NCI-H446 treated with DMSO at 0.1 percent for 48 hours (cell line): ENCODE data around the gene TMEM120B.
"Not testable (repeated sequence)": the region's sequence is repeated elsewhere in the genome, so short reads cannot be mapped to it uniquely, and the experiment has no call there.

Source experiments
- DNase-seq: peaks from one replicate; lab custom pipeline; 2025; lab: John Stamatoyannopoulos, UW

Gene TMEM120B

DNA sequence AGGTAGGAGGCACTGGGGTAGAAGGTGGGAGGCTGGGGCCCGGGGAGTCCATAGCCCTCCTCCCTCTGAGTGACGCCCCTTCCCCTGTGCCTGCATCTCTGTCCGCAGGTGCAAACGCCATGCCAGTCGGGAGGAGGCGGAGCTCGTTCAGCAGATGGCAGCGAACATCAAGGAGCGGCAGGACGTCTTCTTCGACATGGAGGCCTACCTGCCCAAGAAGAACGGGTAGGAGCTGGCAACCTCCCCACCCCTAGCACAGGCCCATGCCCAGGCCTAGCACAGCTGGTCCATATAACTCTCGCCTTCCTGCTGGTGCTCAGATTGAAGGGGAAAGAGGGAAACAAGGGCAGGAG is 35.6 kb downstream of the TMEM120B start:
- no peak for DNase-seq

DNA sequence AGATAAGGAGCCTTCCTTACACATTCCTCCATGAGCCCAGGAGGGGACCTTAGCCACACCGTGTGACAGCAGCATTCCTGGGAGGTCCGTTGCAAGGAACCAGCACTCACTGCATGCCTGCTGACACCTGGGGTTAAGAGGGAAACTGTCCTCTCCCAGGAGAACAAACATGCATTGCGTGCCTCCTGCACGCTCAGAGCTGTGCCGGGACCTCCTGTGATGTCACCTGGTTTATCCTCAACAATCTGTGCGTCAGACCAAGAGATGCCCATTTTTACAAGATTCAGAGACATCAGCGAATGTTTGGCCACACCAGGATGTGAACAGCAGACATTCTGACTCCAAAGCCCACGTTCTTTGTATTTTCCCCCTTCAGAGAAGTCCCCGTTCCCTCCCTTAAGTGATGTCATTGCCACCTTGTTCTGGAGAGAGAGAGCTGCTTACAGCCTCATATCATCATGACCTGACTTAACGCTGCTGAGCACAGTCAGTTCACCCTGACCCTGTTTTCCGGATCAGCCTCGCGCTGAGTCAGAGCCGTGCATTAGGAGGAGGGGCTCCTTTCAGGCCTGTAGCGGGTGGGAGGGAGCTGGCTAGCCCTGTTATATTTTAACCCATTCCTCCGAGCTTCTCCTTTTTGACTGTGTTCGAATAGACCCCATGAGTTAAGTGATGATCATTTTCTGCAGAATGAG is 36.2 kb downstream of the TMEM120B start:
- no peak for DNase-seq

DNA sequence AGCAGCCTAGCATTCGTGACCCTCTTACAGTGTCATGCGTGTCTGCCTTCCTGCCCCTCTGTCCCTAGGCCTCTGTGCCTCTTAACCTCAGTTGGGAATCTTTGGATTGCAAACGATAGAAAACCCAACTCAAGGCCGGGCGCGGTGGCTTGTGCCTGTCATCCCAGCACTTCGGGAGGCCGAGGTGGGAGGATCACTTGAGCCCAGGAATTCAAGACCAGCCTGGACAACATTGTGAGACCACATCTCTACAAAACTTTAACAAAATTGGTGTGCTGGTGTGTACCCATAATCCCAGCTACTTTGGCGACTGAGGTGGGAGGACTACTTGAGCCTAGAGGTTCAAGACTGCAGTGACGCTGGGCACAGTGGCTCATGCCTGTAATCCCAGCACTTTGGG is 36.7 kb downstream of the TMEM120B start:
- no peak for DNase-seq

DNA sequence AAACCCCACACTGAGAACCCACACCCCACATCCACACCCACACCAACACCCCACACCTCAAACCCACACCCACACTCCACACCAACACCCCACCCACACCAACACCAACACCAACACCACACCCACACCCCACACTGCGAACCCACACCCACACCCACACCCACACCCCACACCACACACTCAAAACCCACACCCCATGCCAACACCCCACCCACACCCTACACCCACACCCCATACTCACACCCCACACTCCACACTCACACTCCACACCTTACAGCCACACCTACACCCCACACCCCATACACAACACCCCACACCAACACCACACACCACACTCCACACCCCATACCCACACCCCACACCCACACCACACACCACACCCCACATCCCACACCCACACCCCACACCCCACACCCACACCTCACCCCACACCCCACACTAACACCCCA is 38.0 kb downstream of the TMEM120B start:
- DNase-seq, result no peak

DNA sequence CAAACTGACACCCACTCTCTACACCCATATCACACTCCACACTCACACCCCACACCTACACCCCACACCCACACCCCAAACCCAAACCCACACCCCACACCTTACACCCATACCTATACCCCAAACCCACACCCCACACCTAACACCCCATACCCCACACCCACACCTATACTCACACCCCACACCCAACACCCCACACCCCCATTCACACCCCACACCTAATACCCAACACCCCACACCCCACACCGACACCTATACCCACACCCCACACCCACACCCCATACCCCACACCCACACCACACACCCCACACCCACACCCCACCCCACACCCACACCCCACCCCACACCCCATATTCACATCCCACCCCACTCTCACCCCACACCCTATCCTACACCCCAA is 38.5 kb downstream of the TMEM120B start:
- DNase-seq, result no peak

DNA sequence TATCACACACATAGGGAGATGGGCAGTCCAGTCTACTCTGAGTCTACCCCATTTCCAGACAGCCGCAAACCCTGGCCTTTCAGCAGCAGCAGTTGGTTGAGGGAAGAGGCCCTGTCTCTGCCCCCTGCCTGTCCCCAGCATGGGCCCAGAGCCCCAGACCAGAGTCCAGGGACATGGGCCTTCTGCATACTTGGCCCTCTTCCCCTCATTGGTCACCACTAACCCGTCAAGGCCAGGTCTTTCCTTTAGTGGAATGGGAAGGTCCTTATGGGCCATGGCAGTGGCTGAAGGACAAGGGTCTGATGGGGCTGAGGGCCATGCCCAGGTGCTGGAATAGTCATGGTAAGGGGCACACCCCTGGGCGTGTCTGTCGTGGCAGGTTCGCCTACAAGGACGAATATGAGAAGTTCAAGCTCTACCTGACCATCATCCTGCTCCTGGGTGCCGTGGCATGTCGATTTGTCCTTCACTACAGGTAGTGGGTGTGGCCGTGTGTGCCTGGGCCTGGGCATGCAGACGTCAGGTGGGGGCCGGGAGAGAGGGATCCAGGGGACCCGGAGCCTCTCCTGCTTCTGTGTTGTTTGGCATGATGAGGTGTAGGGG is 39.3 kb downstream of the TMEM120B start:
- no peak for DNase-seq

DNA sequence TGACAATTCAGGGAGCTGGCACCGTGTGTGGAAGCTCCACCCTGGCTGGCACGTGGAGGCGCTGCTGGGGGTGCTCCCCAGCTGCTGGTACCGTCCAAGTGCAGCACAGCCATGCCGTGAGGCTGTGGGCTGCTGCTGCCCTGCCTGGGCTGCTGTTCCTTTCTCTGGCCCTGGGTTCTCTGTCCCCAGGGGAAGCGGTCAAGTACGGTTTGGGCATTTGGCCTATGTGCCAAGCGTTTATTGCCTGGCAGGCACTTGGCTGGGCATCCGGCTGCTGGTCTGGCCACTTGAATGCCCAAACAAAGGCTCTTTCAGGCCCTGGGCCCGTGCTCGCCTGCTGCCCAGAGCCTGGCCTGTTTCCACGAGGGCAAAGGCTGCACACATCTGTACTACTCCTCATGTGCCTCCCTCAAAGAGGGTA is 41.3 kb downstream of the TMEM120B start:
- no peak for DNase-seq

DNA sequence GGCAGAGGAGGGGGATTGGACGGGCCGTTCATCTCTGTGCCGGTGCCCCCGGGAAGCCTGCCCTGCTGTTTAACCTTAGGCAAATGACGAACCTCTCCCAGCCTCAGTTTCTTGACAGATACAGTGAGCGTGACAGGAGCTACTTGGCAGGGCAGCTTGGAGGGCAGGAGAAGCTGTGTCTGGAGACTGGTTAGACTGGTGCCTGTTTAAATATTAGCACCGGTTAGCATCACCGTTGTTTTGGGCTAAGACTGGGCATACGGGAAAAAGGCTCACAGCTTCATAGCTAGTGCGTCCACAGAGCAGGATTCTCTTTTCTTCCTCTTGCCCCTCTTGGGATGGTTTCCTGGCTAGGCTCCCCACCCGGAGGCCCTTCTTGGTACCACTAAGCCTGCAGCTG is 42.3 kb downstream of the TMEM120B start:
- no peak for DNase-seq

DNA sequence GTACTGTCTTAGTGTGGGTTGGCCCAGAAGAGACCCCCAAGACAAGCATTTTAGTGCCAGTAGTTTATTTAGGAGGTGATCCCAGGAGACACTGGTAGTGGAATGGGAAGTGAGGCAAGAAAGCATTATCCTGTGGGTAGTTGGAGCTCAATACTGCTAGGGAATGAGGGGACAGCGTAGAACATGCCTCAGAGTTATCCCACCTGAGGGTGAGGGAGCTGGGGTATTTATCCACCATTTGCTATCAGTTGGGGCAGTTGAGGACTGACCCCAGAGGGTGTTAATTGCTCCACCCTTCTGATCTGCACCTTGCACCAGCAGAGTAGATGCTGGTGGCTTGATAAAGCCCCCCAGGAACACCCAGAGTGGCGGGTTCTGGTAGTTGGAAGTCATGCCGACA is 43.0 kb downstream of the TMEM120B start:
- no peak for DNase-seq

DNA sequence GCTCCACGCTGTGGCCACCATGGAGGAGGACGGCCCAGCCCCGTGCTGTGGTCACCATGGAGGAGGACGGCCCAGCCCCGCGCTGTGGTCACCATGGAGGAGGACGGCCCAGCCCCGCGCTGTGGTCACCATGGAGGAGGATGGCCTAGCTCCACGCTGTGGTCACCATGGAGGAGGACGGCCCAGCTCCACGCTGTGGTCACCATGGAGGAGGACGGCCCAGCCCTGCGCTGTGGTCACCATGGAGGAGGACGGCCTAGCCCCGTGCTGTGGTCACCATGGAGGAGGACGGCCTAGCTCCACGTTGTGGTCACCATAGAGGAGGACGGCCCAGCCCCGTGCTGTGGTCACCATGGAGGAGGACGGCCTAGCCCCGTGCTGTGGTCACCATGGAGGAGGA is 46.0 kb downstream of the TMEM120B start:
- DNase-seq, result not testable (repeated sequence)

DNA sequence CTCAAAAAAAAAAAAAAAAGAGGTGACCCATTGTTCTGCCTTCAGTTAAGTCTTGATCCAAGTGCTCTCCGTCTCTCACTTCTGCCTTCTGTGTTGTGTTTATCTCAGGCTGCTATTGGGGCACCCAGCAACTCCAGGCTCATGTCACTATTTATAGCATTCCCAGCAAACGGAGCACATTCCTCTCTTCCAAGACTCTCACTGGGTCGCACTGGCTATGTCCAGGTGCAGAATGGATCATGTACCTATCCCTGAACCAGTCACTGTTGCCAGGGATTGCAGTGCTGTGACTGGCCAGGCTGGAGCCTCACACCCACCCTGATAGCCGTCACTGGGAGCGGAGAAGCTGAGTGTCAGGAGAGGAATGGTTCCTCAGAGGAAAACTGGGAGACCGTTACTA is 49.7 kb downstream of the TMEM120B start:
- no peak for DNase-seq

DNA sequence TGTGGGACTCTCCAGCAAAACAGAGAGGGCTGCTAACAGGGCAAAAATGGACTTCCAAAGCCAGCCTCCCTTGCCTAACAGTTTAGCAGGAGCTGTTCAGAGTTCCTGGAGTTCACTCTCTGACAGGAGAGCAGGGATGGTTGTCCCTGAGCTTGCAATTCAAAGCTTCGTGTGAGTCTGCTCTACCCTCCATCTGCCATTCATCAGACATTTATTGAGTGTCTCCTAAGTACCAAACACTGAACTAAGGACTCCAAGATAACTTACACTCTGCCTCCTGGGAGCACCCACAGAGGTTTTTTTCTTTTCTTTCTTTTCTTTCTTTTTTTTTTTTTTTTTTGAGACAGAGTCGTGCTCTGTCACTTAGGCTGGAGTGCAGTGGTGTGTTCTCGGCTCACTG is 52.3 kb downstream of the TMEM120B start:
- DNase-seq, result no peak

DNA sequence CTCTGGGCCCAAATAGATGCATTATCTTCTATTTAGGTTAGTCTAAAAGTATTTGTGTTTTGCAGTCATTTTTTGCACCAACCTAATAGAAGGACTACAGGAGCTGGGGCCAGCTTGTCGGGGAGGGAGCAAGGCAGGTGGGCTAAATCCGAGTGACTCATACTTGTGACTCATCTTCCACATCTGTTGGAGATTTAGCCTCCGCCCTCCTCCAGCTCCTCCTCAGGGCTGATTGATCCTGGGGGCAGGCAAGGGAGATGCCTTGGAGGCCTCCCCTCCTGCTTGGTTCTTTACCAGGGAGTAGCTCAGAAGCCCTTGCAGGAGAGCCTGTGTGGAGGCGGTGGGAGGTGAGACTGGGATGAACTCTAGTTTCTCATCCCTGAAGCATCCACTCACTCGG is 53.0 kb downstream of the TMEM120B start:
- peak; percentile 59 for DNase-seq

DNA sequence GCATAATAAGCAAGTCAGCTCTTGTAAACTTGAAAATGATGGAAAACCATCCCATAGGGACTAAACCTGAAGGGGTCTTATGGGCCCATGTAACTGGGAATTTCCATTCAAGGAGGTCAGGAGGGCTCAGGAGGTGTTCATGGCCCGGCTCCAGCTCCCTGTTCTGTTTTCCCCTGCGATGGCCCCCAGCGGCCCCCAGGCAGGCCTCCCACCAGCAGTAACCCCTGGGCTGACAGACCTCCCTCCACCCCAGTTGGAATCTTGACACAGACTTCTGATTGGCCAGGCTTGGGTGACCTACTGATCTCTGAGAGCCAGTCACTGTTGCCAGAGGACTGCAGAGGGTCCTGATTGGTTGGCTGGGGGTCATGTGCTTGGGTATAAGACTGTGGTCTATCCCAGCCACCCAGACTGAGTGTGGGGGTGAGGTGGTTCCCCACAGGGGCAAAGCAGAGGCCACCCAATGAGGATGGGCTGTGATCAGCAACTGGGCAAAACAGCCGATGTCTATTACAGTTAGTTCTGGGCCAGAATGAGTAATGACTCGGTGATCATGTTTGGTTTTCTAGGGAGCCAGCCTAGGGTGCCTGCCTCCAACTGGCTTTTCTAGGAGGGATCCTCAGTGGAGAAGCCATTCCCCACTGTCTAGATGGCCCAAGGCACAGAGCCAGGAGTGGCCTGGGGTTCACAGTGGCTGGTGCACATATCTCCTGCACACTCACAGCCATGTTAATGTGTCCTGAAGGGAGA is 53.9 kb downstream of the TMEM120B start:
- no peak for DNase-seq

DNA sequence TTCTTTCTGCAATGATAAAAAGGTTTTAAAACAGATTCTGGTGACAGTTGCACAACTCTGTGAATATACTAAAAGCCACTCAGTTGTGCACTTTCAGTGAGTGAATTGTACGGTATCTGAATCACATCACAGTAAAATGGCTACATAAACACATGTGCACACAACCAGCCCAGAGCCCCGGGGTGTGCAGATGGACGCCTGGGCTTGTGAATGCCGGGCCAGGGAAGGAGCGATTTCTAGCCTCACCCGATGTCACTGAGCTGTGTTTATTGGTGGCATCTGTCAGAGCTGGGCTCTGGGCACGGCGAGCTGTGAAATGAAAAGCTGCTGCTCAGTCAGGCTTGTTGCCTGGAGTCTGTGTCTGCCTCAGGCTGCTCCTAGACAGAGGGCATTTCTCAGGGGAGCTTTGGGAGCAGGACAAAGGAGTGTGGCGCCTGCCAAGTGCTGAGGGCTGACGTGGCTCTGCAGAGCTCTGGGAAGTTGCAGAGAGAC is 55.0 kb downstream of the TMEM120B start:
- DNase-seq, result peak; percentile 98

DNA sequence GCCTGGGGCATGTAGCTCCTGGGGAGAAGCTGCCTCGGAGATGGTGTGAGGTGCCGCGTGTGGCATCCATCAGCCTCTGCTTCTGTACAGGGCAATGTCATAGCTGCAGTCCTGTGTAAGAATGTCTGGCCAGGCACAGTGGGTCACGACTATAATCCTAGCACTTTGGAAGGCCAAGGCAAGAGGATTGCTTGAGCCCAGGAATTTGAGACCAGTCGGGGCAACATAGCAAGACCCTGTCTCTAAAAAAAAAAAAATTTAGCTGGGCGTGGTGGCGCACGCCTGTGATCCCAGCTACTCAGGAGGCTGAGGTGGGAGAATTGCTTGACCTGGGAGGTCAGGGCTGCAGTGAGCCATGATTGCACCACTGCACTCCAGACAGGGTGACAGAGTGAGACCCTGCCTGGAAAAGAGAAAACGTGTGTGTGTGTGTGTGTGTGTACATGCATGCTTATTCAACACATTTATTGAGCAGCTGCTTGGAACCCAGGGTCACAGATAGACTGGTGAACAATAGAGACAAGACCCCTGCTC is 56.8 kb downstream of the TMEM120B start:
- DNase-seq, result no peak

DNA sequence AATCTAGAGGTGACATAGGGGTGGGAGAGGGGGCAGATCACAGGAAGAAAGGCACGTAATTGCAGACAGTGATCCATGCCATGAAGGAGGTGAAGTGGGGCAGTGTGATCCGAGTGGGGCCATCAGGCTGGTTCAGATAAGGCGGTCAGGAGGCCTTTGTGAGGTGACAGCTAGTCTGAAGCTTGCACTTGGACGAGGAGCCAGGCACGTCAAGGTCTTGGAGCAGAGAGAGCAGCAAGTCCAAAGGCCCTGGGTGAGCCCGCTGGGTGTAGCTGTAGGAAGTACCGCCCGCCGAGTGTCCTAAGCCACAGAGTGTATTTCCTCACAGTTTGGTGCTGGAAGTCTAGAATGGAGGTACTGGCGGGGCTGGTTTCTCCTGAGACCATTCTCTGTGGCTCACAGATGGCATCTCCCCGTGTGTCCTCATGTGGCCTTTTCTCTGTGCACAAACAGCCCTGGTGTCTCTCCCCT is 57.3 kb downstream of the TMEM120B start:
- no peak for DNase-seq

DNA sequence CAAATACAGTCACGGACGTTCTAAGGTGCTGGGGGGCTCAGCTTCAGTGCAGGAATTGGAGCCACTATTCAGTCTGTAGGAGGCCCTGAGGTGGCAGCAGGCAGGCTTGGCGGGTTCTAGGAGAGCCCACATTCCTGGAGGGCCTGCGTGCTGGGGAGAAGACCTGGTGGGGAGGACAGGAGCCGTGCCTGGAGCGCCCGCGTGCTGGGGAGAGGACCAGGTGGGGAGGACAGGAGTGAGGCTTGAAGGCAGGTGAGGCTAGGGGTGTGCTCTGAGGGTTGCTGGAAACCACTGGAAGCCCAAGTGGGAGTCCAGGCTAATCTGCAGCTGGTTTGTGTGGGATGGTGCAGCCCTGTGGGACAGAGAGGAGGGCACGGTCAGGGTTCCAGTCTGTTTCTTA is 57.8 kb downstream of the TMEM120B start:
- DNase-seq, result no peak

DNA sequence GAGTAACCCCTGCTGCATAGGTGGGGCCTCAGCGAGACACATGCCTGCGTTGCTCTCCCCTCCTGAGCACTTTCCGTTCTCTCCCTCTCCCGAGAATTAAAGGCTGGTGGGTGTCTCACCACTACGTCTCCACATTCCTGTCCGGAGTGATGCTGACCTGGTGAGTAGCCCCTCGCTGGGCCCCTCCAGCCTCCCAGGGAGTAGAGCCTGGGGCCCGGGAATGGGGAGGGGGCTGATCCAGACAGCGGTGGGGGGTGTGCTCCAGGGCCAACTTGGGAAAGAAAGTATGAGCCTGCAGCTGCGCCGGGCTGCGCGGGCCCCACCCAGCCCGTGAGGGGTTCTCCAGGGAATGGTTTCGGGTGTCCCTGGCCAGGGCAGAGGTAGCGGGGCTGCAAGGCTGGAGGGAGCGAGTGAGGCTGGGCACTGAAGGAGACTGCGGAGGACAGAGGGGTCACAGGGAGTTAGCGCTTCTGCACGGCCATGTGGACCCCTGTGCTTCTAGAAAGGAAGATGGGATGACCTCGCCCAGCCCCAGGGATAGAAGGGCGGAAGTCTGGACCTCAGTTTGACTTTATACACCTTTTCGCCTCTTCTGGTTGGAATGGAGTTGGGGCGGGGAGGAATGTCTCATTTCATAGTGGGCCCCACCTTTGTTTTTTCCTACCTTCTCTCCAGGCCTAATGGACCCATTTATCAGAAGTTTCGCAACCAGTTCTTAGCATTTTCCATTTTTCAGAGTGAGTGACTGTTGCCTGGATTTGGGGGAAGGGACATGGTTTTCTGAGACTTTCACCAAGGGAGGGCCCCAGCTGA is 58.5 kb downstream of the TMEM120B start:
- DNase-seq, result no peak

DNA sequence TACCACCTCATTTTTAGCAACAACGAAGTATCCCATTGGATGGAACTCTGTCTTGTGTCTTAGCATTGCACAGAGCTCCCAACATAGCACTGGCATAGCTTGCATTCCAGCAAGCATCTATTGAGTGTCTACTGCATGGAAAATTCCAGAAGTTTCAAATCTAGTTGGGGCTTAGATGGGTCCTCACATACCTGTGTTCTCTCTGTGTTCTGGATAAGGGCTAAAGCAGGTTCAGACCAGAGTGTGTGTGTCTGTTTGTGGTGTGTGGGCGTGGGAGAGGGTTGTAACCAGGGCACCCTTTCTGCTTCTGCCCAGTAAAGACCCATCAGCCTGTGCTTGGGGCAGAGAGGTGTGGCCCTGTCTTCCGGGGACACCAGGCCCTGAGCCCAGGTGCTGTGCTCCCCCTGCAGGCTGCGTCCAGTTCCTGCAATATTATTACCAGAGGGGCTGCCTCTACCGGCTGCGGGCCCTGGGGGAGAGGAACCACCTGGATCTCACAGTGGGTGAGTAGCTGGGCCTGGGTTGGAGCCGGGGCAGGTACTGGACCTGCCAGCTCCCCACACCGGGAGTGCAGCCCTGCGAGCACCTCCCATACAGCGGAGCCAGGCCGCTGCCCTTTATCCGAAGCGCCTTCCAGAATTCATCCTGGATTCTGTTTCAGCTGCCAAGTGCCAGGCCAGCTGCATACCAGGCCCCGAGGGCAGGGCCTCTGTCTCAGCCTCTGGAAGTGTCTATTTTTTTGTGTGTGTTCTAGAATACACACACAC is 60.6 kb downstream of the TMEM120B start:
- no peak for DNase-seq

DNA sequence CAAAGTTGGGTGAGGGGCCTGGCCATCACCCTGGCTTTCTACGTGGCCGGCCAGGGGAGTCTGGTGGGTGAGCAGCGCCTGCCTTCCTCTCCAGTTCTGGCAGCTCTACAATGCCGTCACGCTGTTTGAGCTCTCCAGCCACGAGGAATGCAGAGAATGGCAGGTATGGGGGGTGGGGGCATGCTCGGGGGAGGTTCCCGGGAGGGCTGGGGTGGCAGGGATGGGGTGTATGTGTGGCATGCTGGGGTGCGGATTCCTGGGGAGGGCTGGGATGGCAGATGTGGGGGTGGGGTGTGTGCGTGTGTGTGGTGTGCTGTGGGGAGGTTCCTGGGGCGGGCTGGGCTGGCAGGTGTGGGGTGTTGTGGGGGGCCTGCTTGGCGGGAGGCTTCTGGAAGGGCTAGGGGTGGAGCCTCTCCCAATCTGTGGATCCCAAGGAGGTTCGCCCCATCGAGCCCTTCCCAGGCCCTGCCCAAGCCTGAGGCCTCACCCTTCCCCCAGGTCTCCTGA is 62.5 kb downstream of the TMEM120B start:
- no peak for DNase-seq
